Epidermal melanocyte (primary cell): ENCODE results near the gene NPEPL1.

ENCODE experiments used
- DNase-seq: peaks from one replicate; pipeline ENCODE4 v3.0.0; 2011; ENCODE audit warnings: low spot score; ENCODE audit not compliant: insufficient read length

Gene NPEPL1

DNA sequence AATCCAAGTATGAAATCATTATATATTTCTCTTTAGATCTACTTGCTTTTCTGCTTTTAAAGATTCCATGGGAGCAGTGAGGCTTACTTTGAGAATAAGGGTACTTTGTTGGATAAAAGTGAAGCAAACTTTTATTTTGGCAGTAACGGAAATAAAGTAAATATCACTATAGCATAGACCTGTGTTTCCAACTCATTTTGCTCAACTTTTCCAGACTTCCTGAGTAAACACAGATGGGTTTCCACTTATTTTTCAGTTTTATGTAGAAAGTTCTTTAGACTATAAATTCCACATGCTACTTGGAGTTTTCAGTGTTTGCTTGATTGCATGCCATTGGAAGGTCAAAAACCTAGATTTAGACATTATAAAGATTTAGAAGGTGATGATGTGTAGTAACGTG, 35.3 kb upstream of the NPEPL1 start:
- DNase-seq: no peak

DNA sequence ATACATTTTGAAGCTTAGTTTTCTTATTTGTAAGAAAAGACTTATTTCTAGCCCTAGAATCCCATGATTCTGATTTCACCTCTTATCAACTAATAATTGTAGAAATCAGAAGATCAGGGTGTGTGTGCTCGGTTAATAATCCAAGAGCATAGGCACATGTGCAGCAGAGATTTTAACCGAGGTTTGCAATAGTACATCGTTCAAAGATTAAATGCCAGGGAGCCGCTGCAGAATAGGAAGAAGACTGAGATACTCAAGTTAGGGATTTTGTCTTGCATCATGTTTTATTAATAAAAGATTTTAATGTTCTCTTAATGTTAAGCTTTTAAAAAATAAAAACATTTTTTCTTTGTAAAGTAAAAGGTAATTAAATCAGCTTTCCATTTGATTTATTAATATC, 34.6 kb upstream of the NPEPL1 start:
- no peak for DNase-seq

DNA sequence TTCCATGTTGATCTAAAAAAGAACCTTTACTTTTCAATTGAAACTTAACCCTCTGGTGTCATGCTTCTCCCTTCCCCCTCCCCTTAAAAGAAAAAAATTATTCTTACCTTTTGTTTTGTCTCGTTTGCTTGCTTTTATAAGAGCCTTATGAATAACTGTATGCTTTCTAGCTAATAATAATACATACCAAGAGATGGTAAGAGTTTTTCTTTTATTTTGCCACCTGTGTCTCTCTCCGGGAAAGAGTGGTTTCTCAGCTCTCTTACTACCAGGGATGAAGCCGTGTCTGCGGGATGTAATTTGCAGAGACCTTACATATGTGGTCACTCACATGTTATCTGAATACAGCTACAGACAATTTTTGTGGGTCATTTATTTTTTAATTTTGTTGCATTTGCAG, 33.8 kb upstream of the NPEPL1 start:
- no peak for DNase-seq

DNA sequence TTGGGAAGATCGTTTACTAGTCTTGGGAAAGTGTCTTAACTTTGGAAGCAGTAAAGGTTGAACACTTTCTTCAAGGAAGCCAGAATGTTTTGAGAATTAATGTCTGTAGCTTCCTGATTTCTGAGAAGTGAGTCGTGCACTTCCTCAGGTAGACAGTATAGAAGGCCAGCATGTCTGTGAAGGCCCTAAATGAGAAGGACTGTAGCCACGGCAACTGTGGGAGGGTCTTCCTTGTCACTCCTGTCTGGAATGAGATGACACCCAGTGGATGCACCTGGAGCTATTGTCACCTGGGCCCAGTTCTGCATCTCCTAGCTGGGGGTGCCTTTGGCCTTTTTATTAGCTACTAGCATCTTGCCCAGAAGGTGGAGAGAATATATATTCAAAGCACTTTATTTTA, 32.8 kb upstream of the NPEPL1 start:
- DNase-seq: no peak

GRCh38 chr20:58660855-58661597, 31.6 kb upstream of the NPEPL1 start:
- no peak for DNase-seq

GRCh38 chr20:58661598-58662473, 30.8 kb upstream of the NPEPL1 start:
- DNase-seq: no peak

DNA sequence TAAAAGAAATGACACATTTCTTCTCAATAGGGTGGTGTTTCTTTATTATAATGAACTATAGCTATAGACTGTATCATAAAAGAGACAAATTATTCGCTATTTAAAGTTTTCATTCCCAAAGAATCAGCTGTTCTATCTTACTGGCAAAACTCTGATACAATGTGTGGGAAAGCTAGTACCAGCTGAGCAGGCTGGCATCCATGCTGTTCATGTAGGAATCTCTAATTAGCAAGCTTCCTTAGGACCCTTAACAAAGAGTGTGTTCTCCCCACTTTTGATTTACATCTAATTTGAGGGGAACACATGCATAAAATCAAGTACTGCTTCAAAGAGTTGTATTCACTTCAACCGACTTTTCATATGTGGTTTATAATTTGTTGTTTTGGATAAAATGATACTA, 28.3 kb upstream of the NPEPL1 start:
- DNase-seq: no peak

DNA sequence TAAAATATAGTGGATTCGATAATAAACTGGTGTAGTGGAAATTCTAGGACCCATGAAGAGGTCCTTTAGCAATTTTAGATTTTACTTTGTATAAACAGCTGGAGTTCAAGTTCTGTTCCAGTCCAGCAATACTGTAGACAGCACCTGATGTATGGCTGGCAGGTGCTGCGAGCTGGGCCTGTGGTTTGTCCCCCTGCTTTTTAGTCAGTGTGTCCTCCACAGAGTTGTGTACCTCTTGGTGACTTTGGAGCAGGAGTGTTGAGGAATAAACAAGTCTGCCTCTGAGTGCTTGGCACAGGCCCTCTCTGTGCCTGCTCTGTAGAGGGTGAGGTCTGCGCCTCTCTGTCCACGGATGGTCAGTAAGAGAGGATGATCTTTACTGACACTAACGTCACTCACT, 27.7 kb upstream of the NPEPL1 start:
- DNase-seq: no peak

GRCh38 chr20:58665606-58666005, 27.0 kb upstream of the NPEPL1 start:
- no peak for DNase-seq

DNA sequence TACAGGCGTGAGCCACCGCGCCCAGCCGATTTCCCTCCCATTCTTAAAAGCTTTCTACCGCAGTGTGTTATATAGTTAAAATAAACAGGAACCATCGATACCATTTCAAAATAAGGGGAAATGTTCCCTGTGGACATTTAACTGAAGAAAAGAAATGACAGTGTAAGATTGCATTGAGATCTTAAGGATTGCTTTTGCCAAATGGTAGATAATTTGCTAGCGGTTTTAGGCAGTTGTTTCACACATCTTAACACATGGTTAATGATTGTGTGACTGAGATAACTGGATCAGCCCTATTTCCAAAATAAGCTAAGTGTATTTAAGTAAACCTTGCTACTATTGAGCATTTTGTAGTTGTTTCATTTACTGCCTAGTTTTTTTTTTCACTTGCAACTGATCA, 25.9 kb upstream of the NPEPL1 start:
- no peak for DNase-seq

GRCh38 chr20:58667975-58668374, 24.6 kb upstream of the NPEPL1 start:
- no peak for DNase-seq

GRCh38 chr20:58668901-58669286, 23.7 kb upstream of the NPEPL1 start:
- DNase-seq: no peak

DNA sequence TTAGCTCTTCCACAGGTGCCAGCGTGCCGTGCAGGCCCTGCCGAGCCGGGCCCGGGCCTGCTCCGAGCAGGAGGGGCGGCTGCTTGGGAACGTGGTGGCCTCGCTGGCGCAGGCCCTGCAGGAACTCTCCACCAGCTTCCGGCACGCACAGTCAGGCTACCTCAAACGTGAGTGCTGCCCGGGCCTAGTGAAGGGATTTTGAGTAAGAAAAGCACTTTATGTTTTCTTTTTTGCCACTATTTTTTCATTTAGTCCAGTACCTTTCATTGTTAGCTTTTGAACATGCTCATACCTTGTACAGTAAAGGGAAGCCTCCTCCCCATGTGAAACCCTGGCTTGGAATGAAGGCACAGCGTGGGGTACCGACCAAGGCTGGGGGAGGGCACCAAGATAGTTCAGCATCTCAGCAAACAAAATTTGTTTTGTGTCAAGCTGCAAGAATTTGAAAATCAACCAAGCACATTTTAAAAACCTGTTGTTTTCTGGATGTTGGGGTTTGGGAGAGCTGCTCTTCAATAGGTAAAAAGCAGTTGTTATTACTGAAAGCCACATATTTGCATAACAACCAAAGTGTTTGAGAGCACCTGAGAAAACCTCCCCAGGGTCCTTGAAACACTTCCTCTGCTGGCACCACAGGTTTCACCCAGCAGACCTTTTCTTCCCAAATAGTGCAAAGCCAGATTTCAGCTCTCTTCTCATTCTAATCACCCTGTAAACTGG, 23.2 kb upstream of the NPEPL1 start:
- DNase-seq: no peak

DNA sequence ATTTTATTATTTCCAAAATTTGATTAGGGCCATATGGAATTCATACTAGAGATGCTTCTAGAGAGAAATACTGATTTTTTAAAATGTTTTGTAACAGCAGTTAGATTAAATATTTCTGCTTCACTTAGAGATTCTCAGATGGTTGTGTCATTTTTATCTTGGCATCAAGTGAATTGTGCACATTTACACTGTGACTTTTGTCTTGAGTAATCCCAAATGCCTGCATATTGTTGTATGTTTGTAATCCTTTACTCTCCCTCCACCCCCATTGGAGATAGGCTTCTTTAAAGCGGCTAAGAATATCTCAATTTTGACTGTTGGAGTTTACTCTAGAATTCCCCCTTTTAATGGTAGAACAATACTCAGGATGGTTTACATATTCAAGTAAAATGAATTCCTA, 22.5 kb upstream of the NPEPL1 start:
- DNase-seq: no peak

GRCh38 chr20:58670659-58671058, 21.9 kb upstream of the NPEPL1 start:
- no peak for DNase-seq

GRCh38 chr20:58673119-58673518, 19.5 kb upstream of the NPEPL1 start:
- no peak for DNase-seq

- no peak for DNase-seq
These were observed 17.4 kb upstream of the NPEPL1 start for GRCh38 chr20:58675146-58675584.

DNA sequence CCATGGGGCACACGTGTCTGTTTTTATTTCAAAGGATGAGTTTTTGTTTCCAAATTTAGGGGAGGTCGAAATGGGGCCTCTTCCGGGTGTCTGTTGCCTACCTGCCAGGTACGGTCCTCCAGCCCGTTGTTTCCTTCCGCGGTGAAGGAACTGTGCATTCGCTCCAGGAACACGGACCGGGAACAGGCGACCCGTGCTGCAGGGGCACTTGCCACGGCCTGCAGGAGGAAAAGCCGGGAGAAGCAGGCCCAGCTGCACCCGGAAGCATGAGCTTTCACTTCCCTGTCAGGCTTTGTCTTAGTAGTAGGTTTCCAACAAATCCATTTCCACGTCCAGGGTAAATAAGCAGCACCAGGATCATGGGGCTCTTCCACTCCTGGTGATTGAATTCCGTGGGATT, 17.0 kb upstream of the NPEPL1 start:
- no peak for DNase-seq

GRCh38 chr20:58676161-58676560, 16.4 kb upstream of the NPEPL1 start:
- no peak for DNase-seq

- DNase-seq: no peak
These were observed 15.5 kb upstream of the NPEPL1 start for GRCh38 chr20:58677079-58677604.

- no peak for DNase-seq
These were observed 14.8 kb upstream of the NPEPL1 start for GRCh38 chr20:58677808-58678207.

DNA sequence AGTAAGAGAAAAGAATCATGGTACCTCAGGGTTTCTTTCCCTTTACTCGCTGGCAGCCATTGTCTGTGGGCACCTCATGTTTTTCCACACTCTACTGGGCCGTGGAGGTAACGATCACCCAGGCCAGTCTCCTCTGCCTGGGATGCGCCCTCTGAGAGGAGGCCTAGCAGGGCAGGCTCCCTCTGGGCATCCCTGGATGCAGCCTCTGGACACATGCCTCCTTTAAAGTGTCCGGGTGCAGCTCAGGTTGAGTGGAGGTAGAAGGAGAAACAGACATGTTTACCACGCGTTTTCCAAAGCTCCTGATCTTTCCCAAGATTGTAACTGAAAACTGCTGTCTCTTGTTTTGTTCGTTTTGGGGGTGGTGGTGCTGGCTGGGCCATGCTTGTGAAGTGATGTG, 13.8 kb upstream of the NPEPL1 start:
- DNase-seq: no peak
